Keratinocyte (primary cell): ENCODE measurements around the gene BBIP1.

Experiments used
- EZH2 ChIP-seq: IDR thresholded peaks from one replicate; pipeline ENCODE4 v1.6.1; 2012; ENCODE audit warnings: inconsistent platforms, mild to moderate bottlenecking, low read length, moderate library complexity
- TF ChIP-seq, protein P1 (sequence below), 3 experiments: IDR thresholded peaks in 1 of 3; conservative IDR thresholded peaks in 1 of 3; optimal IDR thresholded peaks in 1 of 3; 2 replicates in 2 of 3; 3 replicates in 1 of 3; pipeline versions ENCODE3 to v1.5.1; 2011; ENCODE audit warnings: low read length in 3 of 3, mild to moderate bottlenecking in 3 of 3, moderate library complexity in 2 of 3, control low read depth in 1 of 3, inconsistent platforms in 1 of 3; ENCODE audit not compliant: insufficient read depth in 2 of 3; ENCODE audit errors: extremely low read depth in 1 of 3

DNA sequence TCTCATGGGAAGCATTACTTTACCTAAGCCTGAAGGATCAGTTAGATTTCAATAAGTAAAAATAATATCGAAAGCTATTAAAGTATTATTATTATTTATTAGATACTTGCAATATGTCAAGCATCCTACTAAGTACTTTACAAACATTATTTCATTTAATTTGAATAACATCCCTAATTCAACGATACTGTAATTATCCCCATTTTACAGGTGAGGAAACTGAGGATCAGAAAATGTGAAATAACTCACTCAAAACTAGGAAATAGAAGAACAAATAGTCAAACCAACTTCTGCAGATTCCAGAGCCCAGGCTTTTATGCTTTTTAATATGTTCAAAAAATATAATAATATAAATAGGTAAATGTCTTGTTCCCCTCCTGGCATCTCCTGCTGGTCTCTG is 57.5 kb downstream of the BBIP1 start:
- TF ChIP-seq, protein P1, sequence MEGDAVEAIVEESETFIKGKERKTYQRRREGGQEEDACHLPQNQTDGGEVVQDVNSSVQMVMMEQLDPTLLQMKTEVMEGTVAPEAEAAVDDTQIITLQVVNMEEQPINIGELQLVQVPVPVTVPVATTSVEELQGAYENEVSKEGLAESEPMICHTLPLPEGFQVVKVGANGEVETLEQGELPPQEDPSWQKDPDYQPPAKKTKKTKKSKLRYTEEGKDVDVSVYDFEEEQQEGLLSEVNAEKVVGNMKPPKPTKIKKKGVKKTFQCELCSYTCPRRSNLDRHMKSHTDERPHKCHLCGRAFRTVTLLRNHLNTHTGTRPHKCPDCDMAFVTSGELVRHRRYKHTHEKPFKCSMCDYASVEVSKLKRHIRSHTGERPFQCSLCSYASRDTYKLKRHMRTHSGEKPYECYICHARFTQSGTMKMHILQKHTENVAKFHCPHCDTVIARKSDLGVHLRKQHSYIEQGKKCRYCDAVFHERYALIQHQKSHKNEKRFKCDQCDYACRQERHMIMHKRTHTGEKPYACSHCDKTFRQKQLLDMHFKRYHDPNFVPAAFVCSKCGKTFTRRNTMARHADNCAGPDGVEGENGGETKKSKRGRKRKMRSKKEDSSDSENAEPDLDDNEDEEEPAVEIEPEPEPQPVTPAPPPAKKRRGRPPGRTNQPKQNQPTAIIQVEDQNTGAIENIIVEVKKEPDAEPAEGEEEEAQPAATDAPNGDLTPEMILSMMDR (optimal IDR thresholded peaks at IDR 0.05 in 1 of 3, IDR thresholded peaks at IDR 0.05 in 1 of 3, conservative IDR thresholded peaks at IDR 0.05 in 1 of 3; ENCODE audit: extremely low read depth in 1 of 3, insufficient read depth in 2 of 3, low read length in 3 of 3) = no peak
- TF ChIP-seq EZH2 = no peak
